Activated T-cell treated with anti-CD3 and anti-CD28 coated beads, Interleukin-2, amount 50 U/mL, for 72 hours (primary cell): Measurements from ENCODE around the gene MYH9. TPM values are rescaled to one million over a fixed set of nuclear protein-coding genes. Genes with fewer than 3 reads are reported as not detected.
"Not testable (repeated sequence)": the region's sequence is repeated elsewhere in the genome, so short reads cannot be mapped to it uniquely, and the experiment has no call there.

Experiments
- ATAC-seq, 2 donors: fragments of 150-1000 bp; cut with Tn5 transposase; replicated peaks in 1 of 2; 2 replicates each; pipeline ENCODE4 v1.10.0; 2021; ENCODE audit warnings: moderate library complexity in 2 of 2, mild to moderate bottlenecking in 1 of 2
- DNase-seq, 2 donors: peaks; one replicate each; pipeline ENCODE4 v3.0.0; 2021 to 2022; ENCODE audit warnings: mixed read lengths in 1 of 2
- H3K27ac Mint-ChIP-seq: one replicate; pipeline ENCODE4 v1.8.0; 2022; ENCODE audit warnings: mild to moderate bottlenecking, moderate library complexity, mixed read lengths
- H3K27me3 Mint-ChIP-seq: one replicate; pipeline ENCODE4 v1.8.0; 2022; ENCODE audit warnings: low read depth, mixed read lengths
- H3K36me3 Mint-ChIP-seq, 2 donors: one replicate each; pipeline ENCODE4 v1.8.0; 2022; ENCODE audit warnings: mixed read lengths in 2 of 2, mild to moderate bottlenecking in 1 of 2; ENCODE audit not compliant: insufficient read depth in 2 of 2
- H3K4me1 Mint-ChIP-seq: one replicate; pipeline ENCODE4 v1.8.0; 2022; ENCODE audit warnings: low read depth, mixed read lengths
- H3K4me3 Mint-ChIP-seq, 2 donors: one replicate each; pipeline ENCODE4 v1.8.0; 2022; ENCODE audit warnings: mild to moderate bottlenecking in 2 of 2, mixed read lengths in 2 of 2, moderate library complexity in 2 of 2
- H3K9me3 Mint-ChIP-seq, 2 donors: one replicate each; pipeline ENCODE4 v1.8.0; 2022; ENCODE audit warnings: mixed read lengths in 2 of 2
- total RNA-seq, 2 donors: library from RNA; stranded (reverse); gene quantifications; one replicate each; pipeline ENCODE4 v1.2.3, GENCODE V29; 2022

MYH9 gene
- total RNA-seq, 2 donors from 2014 or later: 529 to 662 TPM

DNA sequence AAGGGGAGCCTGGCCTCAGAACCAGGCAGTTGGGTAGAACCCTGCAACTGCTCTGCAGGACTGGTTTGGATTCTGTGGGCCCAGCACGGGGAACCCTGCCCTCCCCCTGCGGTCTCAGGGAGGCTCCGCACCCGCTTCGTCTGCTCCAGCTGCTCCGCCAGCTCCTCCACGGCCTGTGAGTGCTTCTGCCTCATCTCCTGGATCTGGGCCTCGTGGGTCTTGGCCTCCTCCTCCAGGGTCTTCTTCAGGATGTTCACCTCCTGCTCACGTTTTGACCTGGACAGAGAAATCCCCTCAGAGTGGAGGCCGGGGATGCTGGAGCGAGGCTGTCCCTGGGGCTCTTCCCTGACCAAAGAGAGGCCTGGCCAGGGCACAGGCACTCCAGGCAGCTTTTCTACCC lies 93.0 kb downstream of the MYH9 start:
- no peaks in the 10 kb centered on the region for H3K27me3 Mint-ChIP-seq
- H3K4me3 Mint-ChIP-seq: no peak overlapping the region
- peaks cover 27 to 57% of the 10 kb centered on the region in 2 donors for H3K36me3 Mint-ChIP-seq
- peaks cover 18% of the 10 kb centered on the region for H3K4me1 Mint-ChIP-seq
- no peaks in the 10 kb centered on the region for H3K9me3 Mint-ChIP-seq
- no peak for ATAC-seq
- DNase-seq: no peak
- H3K27ac Mint-ChIP-seq: no peak overlapping the region

DNA sequence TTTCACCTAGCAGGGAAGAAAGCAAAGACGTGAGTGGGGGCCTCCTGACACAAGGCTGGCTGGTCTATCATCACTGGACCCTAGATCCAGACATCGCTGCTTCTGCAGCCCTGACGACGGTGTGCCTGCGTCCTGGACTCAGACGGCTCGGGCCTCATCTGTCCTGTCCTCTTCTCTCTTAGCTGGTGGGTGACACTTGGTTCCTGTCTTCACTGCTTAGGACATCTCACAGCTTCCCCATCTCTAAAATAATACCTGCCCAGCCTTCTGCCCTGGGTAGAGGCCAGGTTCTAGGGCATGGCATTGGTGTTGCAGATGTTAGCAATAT lies 93.5 kb downstream of the MYH9 start:
- H3K4me1 Mint-ChIP-seq: peaks cover 21% of the 10 kb centered on the region
- no peak for ATAC-seq
- peaks cover 32 to 60% of the 10 kb centered on the region in 2 donors for H3K36me3 Mint-ChIP-seq
- DNase-seq: no peak
- no peaks in the 10 kb centered on the region for H3K27me3 Mint-ChIP-seq
- peak overlapping the region; percentile 36 for H3K27ac Mint-ChIP-seq
- H3K4me3 Mint-ChIP-seq: no peak overlapping the region
- no peaks in the 10 kb centered on the region for H3K9me3 Mint-ChIP-seq

DNA sequence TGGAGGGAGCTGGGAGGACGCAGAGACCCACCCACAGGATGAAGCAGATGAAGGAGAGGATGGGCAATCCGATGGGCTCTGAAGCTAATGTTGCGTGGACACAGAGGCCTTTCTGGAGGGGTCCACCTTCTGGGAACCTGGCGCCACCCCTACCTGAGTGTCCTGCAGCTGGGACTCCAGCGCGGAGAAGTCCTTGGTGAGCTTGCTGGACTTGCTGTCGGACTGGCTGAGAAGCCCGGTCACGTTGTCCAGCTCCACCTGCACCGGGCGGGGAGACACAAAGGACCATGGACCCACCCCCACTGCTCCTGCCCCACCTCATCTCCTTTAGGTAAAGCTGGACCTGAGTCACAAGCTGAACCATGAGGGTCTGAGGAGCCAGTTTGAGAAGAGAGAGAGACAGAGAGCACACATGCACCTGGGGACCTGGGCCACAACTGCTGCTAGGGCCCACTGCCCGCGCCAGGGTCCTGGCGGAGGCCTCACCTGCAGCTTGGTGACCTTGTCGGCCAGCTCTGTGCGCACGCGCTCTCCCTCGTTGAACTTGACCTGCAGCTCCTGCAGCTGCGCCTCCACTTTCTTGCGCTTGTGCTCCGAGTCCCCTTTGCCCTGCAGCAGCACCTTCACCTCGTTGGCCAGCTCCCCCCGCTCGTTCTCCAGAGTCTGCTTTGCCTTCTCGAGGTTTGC lies 94.0 kb downstream of the MYH9 start:
- Mint-ChIP-seq H3K4me3 (no peak overlapping the region), H3K36me3 (peaks cover 34 to 63% of the 10 kb centered on the region in 2 donors), H3K4me1 (peaks cover 21% of the 10 kb centered on the region), H3K9me3 (no peaks in the 10 kb centered on the region), H3K27ac (peak overlapping the region; percentile 36), H3K27me3 (no peaks in the 10 kb centered on the region)
- ATAC-seq (no peak), DNase-seq (no peak)

DNA sequence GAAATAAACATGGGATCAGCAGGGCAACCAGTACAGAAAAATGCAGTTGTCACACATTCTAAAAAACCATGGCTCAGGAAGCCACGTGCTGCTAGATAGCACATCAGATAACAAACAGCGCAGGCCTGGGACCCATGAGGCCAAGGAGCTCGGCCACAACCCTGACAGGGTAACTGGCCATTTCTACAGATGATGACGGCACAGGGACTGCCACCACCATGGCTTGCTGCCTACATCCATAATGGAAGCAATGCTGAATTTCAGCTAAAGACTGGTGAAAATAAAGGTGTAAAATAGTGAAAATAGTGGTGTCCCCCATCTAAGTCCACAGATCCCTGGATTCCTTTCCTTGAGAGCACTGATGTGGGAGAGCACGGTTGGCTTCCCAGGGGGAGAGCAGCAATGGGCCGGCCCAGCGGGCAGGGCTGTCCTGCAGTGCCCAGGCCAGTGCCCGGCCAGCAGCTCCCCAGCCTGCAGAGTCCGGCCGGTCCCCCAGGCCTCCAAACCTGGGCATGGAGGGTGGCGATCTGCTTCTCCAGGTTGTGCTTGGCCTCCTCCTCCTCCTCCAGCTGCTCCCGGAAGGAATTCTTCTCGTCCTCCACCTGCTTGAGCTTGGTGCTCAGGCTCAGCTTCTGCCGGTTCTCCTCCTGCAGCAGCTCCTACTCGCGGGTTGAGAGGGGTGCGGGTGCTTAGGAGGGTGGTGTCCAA lies 94.8 kb downstream of the MYH9 start:
- Mint-ChIP-seq H3K27me3 (no peaks in the 10 kb centered on the region), H3K9me3 (no peaks in the 10 kb centered on the region), H3K36me3 (peaks cover 37 to 65% of the 10 kb centered on the region in 2 donors), H3K4me1 (peaks cover 21% of the 10 kb centered on the region), H3K4me3 (no peak overlapping the region), H3K27ac (no peak overlapping the region)
- DNase-seq: no peak
- no peak for ATAC-seq

DNA sequence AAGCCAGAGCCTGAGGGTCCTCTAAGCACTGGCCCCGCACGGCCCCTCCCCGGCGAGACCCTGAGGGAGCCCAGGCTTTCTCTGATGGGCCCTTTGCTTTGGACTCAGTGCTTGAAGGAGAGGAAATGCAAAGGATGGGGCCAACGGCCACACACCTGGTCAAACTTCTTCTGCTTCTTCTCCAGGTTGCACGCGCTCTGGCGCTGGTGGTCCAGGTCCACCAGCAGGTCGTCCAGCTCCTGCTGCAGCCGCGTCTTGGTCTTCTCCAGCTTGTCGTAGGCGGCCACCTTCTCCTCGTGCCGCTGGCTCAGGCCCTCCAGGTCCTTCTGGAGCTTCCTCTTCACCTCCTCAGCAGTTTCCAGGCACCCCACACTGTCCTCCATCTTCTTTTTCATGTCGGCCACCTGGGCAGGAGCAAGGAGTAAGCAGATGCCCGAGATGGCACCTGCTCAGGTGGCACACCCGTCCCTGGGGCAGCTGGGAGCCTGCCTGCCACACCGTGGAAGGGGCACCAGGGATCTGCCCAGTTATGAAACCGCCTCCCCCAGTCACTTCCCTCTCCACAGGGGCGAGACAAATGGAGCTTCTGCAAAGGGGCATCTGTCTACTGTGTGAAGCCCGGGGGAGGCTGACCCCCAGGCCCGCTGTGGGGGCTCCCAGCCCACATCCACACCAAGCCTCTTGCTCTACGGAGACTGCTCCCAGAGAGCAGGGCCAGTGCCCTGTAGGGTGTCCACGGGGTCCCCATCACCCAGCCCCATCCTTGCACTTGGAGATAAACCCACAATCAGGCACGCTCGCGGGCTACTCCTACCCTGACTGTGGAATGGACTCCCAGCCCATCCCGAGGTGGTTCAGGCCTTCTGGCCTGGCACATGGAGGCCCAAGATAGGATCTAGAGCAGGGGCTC lies 95.7 kb downstream of the MYH9 start:
- H3K36me3 Mint-ChIP-seq: peaks cover 33 to 62% of the 10 kb centered on the region in 2 donors
- no peaks in the 10 kb centered on the region for H3K9me3 Mint-ChIP-seq
- no peak overlapping the region for H3K4me3 Mint-ChIP-seq
- DNase-seq (no peak), ATAC-seq (no peak)
- peaks cover 21% of the 10 kb centered on the region for H3K4me1 Mint-ChIP-seq
- H3K27me3 Mint-ChIP-seq: no peaks in the 10 kb centered on the region
- peak overlapping the region; percentile 28 for H3K27ac Mint-ChIP-seq

DNA sequence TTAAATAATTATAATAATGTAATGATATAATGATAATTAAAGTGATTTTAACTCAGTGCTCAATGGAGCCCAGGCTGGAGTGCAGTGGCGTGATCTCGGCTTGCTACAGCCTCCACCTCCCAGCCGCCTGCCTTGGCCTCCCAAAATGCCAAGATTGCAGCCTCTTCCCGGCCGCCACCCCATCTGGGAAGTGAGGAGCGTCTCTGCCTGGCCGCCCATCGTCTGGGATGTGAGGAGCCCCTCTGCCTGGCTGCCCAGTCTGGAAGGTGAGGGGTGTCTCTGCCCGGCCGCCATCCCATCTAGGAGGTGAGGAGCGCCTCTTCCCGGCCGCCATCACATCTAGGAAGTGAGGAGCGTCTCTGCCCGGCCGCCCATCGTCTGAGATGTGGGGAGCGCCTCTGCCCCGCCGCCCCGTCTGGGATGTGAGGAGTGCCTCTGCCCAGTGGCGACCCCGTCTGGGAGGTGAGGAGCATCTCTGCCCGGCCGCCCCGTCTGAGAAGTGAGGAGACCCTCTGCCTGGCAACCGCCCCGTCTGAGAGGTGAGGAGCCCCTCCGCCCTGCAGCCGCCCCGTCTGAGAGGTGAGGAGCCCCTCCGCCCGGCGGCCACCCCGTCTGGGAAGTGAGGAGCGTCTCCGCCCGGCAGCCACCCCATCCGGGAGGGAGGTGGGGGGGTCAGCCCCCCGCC lies 97.2 kb downstream of the MYH9 start:
- H3K9me3 Mint-ChIP-seq, H3K27me3 Mint-ChIP-seq, H3K27ac Mint-ChIP-seq, H3K4me3 Mint-ChIP-seq, ATAC-seq, DNase-seq: not testable (repeated sequence)
- Mint-ChIP-seq H3K36me3 (peaks cover 33 to 63% of the 10 kb centered on the region in 2 donors), H3K4me1 (peaks cover 17% of the 10 kb centered on the region)

DNA sequence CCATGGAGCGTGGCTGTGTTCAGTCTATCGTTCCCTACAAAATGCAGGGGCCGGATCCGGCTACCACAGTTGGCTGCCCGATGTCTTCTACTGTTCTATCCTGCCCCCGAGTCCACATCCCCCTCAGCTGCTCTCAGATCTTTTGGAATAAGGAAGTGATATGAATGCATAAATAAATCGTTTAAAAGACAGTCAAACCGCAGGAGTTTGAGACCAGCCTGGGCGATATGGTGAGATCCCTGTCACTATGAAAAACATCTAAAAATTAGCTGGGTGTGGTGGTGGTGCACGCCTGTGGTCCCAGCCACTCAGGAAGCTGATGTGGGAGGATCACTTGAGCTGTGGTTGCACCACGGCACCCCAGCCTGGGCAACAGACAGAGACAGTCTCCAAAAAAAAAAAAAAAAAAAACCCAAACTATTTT lies 97.8 kb downstream of the MYH9 start:
- DNase-seq, ATAC-seq, H3K9me3 Mint-ChIP-seq, H3K27me3 Mint-ChIP-seq, H3K4me3 Mint-ChIP-seq: not testable (repeated sequence)
- peaks cover 31 to 59% of the 10 kb centered on the region in 2 donors for H3K36me3 Mint-ChIP-seq
- peak overlapping the region; percentile 77 for H3K27ac Mint-ChIP-seq
- peaks cover 15% of the 10 kb centered on the region for H3K4me1 Mint-ChIP-seq

DNA sequence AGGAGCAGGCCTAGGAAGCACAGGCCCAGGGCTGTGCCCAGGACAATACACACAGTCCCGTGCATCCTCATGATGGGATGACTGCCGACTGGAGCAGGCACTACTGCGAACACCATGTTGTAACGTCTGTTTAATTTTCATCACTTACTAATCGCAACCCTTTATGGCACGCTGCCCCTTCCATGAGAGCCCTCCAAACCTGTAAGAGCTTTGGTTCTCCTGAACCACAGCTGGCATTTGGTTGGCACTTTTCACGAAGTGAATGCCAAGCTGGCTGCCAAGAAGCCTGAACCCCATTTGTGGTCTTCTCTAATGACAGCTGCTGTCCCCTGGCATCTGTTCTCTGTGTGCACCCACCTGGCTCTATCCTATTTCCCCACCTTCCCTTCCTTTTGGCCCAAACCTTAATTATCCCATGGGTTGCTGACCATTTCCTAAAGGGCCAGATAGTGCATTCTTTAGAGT lies 98.3 kb downstream of the MYH9 start:
- no peaks in the 10 kb centered on the region for H3K9me3 Mint-ChIP-seq
- no peak for ATAC-seq
- peaks cover 15% of the 10 kb centered on the region for H3K4me1 Mint-ChIP-seq
- peaks cover 30 to 56% of the 10 kb centered on the region in 2 donors for H3K36me3 Mint-ChIP-seq
- no peaks in the 10 kb centered on the region for H3K27me3 Mint-ChIP-seq
- peak overlapping the region; percentile 77 for H3K27ac Mint-ChIP-seq
- DNase-seq: no peak
- no peak overlapping the region for H3K4me3 Mint-ChIP-seq

DNA sequence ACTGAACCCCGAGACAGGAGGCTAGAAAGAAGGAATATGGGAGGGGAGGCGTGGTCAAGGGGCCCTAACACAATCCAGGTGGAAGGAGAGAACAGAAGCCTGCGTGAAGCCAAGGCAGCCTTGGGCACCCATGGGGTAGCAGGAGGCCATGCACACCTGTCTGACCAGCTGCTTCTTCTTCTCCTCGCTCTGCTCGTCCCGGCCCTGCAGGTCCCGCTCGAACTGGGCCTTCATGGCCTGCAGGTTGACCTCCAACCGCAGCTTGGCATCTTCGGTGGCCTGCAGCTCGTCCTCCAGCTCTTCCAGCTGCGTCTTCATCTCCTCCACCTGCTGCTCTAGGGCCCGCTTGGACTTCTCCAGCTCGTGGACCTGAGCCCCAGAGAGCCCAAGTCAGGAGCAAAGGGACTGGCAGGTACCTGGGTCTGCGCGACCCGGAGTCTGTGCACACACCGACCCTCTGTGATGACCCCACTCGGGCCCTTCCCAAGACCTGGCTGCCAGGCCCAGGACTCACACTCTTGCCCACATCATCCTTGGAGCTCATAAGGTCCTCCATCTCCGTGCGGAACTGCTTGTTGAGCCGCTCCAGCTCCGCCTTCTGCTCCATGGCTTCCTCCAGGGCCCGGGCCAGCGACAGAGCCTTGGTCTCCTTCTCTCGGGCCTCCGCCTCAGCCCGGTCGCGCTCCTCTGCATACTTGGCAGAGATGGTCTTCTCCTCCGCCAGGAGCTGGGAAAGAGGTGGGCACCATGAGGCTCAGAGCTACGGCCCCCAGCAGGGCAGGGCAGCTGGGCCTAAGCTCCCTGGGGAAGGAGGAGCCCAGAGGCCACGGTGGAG lies 99.0 kb downstream of the MYH9 start:
- DNase-seq (no peak), ATAC-seq (no peak)
- H3K27ac Mint-ChIP-seq: peak overlapping the region; percentile 76
- H3K9me3 Mint-ChIP-seq: no peaks in the 10 kb centered on the region
- H3K4me1 Mint-ChIP-seq: peaks cover 15% of the 10 kb centered on the region
- H3K27me3 Mint-ChIP-seq: no peaks in the 10 kb centered on the region
- peaks cover 25 to 53% of the 10 kb centered on the region in 2 donors for H3K36me3 Mint-ChIP-seq
- no peak overlapping the region for H3K4me3 Mint-ChIP-seq

DNA sequence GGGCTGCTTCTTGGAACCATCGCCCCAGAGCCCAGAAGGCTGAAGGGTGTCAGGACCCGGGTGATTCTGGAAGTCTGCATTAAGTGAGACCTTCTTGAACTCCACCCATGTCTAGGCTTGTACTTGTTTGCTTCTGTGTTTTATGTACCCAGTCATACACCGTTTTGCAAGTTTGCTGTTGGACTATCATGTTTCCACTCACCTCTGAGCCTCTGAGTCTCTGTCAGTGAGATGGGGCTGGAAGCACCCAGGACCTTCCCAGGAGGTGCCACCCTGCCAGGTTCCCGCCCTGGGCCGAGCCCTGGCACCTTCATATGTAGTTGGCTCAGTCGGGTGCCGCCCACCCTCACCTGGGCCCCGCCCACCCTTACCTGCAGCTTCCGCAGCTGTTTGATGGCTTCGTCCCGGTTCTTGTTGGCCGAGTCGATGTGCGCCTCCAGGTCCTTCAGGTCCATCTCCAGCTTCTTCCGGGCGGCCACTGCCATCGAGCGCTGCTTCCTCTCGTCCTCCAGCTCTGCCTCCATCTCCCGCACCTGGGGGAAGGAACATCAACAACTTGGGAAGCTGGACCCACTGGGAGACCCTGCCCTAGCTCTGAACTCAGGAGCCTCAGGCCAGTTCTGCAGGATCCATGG lies 99.8 kb downstream of the MYH9 start:
- DNase-seq: no peak
- peaks cover 25 to 56% of the 10 kb centered on the region in 2 donors for H3K36me3 Mint-ChIP-seq
- H3K4me3 Mint-ChIP-seq: no peak overlapping the region
- no peaks in the 10 kb centered on the region for H3K27me3 Mint-ChIP-seq
- H3K9me3 Mint-ChIP-seq: no peaks in the 10 kb centered on the region
- peak overlapping the region; percentile 76 for H3K27ac Mint-ChIP-seq
- peaks cover 15% of the 10 kb centered on the region for H3K4me1 Mint-ChIP-seq
- ATAC-seq: no peak

DNA sequence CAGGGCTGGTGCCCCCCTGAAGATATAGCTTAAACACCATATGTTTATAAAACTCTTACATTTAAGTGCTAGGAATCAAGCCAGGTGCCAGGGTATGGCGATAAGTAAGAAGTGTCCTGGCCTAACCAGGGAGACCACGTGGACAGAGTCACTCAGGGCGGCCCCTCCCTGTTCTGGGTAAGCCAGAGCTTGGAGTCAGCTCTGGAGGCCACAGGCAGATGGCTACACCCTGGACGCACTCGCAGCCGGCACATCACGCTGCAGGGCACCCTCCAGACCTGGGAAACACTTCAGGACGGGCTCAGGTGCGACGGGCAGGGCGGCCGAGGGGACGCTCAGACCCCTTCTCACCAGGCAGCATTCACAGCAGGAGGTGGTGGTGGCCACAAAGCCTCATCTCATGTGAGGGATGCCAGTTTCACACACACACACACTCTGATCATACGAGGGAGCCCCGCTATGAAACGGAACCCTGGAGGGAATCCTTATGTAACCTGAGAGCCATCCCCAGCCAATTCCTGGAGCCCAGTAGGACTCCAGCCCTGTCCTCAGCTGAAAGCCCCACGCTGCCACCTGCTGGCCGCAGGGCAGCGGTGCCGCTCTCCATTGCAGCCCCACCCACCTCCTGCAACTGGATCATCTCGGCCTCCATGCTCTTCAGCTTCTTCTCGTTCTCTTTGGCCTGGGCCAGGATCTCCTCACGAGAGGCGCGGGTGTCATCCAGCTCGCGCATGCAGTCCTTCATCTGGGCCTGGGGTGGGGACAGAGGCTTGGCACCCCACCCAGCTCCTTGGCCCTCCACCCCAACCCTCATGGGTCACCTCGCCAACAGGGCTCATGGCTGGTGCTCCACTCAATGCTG lies 101.4 kb downstream of the MYH9 start:
- H3K4me3 Mint-ChIP-seq: no peak overlapping the region

More for the DNA sequence above, 101.4 kb downstream of the MYH9 start:
- Mint-ChIP-seq H3K36me3 (peaks cover 20 to 46% of the 10 kb centered on the region in 2 donors), H3K27me3 (no peaks in the 10 kb centered on the region), H3K4me1 (peaks cover 7% of the 10 kb centered on the region), H3K9me3 (no peaks in the 10 kb centered on the region), H3K27ac (peak overlapping the region; percentile 66)
- ATAC-seq (peak; percentile 63 to 66), DNase-seq (peak; percentile 73 to 75)
